NCI-H226 (cell line): ENCODE measurements around the gene C4BPA.

Experiments used
- DNase-seq: peaks from one replicate; pipeline ENCODE4 v3.0.0-alpha.2; 2015

The C4BPA gene

GRCh38 chr1:207077470-207078377 is 26.3 kb upstream of the C4BPA start:
- DNase-seq = peak; percentile 64

GRCh38 chr1:207078578-207079132 is 25.4 kb upstream of the C4BPA start:
- DNase-seq = no peak

- DNase-seq = no peak
These were observed 24.3 kb upstream of the C4BPA start for GRCh38 chr1:207079706-207080241.

GRCh38 chr1:207081088-207081487 is 22.9 kb upstream of the C4BPA start:
- DNase-seq = no peak

- no peak for DNase-seq
These were observed 22.2 kb upstream of the C4BPA start for GRCh38 chr1:207081806-207082205.

GRCh38 chr1:207084232-207084631 is 19.8 kb upstream of the C4BPA start:
- peak; percentile 30 for DNase-seq

GRCh38 chr1:207084701-207085180 is 19.3 kb upstream of the C4BPA start:
- DNase-seq = peak; percentile 90

- DNase-seq = no peak
These were observed 18.1 kb upstream of the C4BPA start for GRCh38 chr1:207085887-207086286.

- DNase-seq = peak; percentile 93
These were observed 15.9 kb upstream of the C4BPA start for GRCh38 chr1:207088161-207088560.

- peak; percentile 28 for DNase-seq
These were observed 15.1 kb upstream of the C4BPA start, which contains the start of gene C4BPB for GRCh38 chr1:207088701-207089626. TSS of gene C4BPB (plus strand) at chr1:207088860. CDS start at chr1:207089532, 672 bp downstream.

- DNase-seq = no peak
These were observed 14.2 kb upstream of the C4BPA start for GRCh38 chr1:207089627-207090355.

GRCh38 chr1:207091200-207091908 is 12.7 kb upstream of the C4BPA start:
- no peak for DNase-seq

- DNase-seq = no peak
These were observed 10.1 kb upstream of the C4BPA start for GRCh38 chr1:207093944-207094343.

GRCh38 chr1:207097871-207098324 is 6.1 kb upstream of the C4BPA start:
- peak; percentile 77 for DNase-seq

GRCh38 chr1:207101720-207102119 is 2.3 kb upstream of the C4BPA start:
- DNase-seq = no peak

GRCh38 chr1:207102146-207102545 is 1.9 kb upstream of the C4BPA start:
- DNase-seq = no peak

- no peak for DNase-seq
These were observed 1.4 kb upstream of the C4BPA start for GRCh38 chr1:207102659-207103058.

GRCh38 chr1:207109004-207109403 is 5.0 kb downstream of the C4BPA start:
- DNase-seq = no peak

- no peak for DNase-seq
These were observed 8.7 kb downstream of the C4BPA start for GRCh38 chr1:207112616-207113296.

- peak; percentile 45 for DNase-seq
These were observed 11.2 kb downstream of the C4BPA start for GRCh38 chr1:207115269-207115668.

GRCh38 chr1:207124389-207124788 is 20.4 kb downstream of the C4BPA start:
- DNase-seq = no peak
